ENCODE data around the gene ITPR2.

GRCh38 chr12:26805401-26805971, 27.5 kb downstream of the ITPR2 start:
- TF ChIP-seq CTCF (IDR thresholded peaks at IDR 0.05; ENCODE audit: low read depth, low read length) (no peak), EZH2phosphoT487 (IDR thresholded peaks at IDR 0.05; ENCODE audit: low read depth) (no peak)

Data from OCI-LY3 (cell line).